H1 (cell line): Measurements from ENCODE around the gene PIK3CA. TPM values are rescaled to one million over a fixed set of nuclear protein-coding genes. Genes with fewer than 3 reads are reported as not detected.
A peak's percentile ranks its signal among the peaks of the same experiment; 100 is the strongest.

Experiments
- CTCF ChIA-PET: fragments of 300-600 bp; sonication (Branson Sonifier 250); formaldehyde crosslinking; loops from one replicate; lab custom pipeline; 2021; ENCODE audit not compliant: partially characterized antibody; lab: Charles Lee
- POLR2A ChIA-PET: fragments of 300-600 bp; sonication (Branson Sonifier 250); formaldehyde crosslinking; loops from one replicate; lab custom pipeline; 2021; ENCODE audit warnings: inconsistent platforms; ENCODE audit not compliant: partially characterized antibody; lab: Charles Lee
- DNase-seq, 2 experiments: peaks; one replicate each; pipeline versions ENCODE4 v3.0.0 to v3.0.0-alpha.2; 2010 to 2022; ENCODE audit warnings: low spot score in 2 of 2, low read depth in 1 of 2, mixed read lengths in 1 of 2
- FAIRE-seq: peaks from 2 replicates; lab custom pipeline; 2011; peaks lifted over from hg19 to GRCh38; lab: Jason Lieb, UNC
- H2AFZ ChIP-seq: 2 replicates; pipeline ENCODE4 v1.8.1; 2012; ENCODE audit warnings: low read length, inconsistent platforms
- H2AK5ac ChIP-seq: 2 replicates; pipeline ENCODE4 v1.6.1; 2013; ENCODE audit warnings: low read depth, low read length
- H2BK120ac ChIP-seq: replicated peaks from 2 replicates; pipeline ENCODE3; 2013; ENCODE audit warnings: low read depth, low read length, inconsistent platforms
- H2BK12ac ChIP-seq: 2 replicates; pipeline ENCODE4 v1.6.1; 2013; ENCODE audit warnings: low read depth, low read length
- H2BK15ac ChIP-seq: 2 replicates; pipeline ENCODE4 v1.6.1; 2013; ENCODE audit warnings: low read length
- H2BK20ac ChIP-seq: 2 replicates; pipeline ENCODE4 v1.6.1; 2013; ENCODE audit warnings: low read length
- H2BK5ac ChIP-seq: 2 replicates; pipeline ENCODE4 v1.6.1; 2013; ENCODE audit warnings: low read depth, low read length
- H3K14ac ChIP-seq: 2 replicates; pipeline ENCODE4 v1.6.1; 2013; ENCODE audit warnings: inconsistent platforms; ENCODE audit not compliant: insufficient read length
- H3K18ac ChIP-seq: 2 replicates; pipeline ENCODE4 v1.6.1; 2013; ENCODE audit warnings: low read length; ENCODE audit errors: extremely low read depth
- H3K23ac ChIP-seq: 2 replicates; pipeline ENCODE4 v1.6.1; 2013; ENCODE audit warnings: inconsistent platforms; ENCODE audit not compliant: insufficient read length
- H3K23me2 ChIP-seq: 2 replicates; pipeline ENCODE4 v1.6.1; 2013; ENCODE audit warnings: low read depth, low read length
- H3K27ac ChIP-seq: 2 replicates; pipeline ENCODE4 v1.6.1; 2011; ENCODE audit warnings: low read depth, low read length, inconsistent platforms
- H3K27me3 ChIP-seq, 4 experiments: replicated peaks in 1 of 4; 1 replicate in 1 of 4; 2 replicates in 3 of 4; pipeline versions ENCODE4 v1.6.1 to v1.8.1; 2011 to 2013; ENCODE audit warnings: low read length in 3 of 4, mild to moderate bottlenecking in 3 of 4, inconsistent platforms in 2 of 4, mixed read lengths in 2 of 4, moderate library complexity in 1 of 4; ENCODE audit not compliant: control insufficient read depth in 3 of 4, insufficient read depth in 3 of 4; ENCODE audit errors: extremely low read depth in 1 of 4
- H3K36me3 ChIP-seq, 4 experiments: 2 replicates each; pipeline versions ENCODE4 v1.6.1 to v1.8.1; 2011 to 2013; ENCODE audit warnings: mild to moderate bottlenecking in 4 of 4, low read length in 3 of 4, moderate library complexity in 2 of 4, control low read depth in 1 of 4, inconsistent platforms in 1 of 4; ENCODE audit not compliant: insufficient read depth in 4 of 4, control insufficient read depth in 2 of 4
- H3K4ac ChIP-seq: replicated peaks from 2 replicates; pipeline ENCODE3; 2013; ENCODE audit warnings: low read length, low read depth, mixed read lengths, inconsistent platforms; ENCODE audit not compliant: insufficient read length
- H3K4me1 ChIP-seq, 4 experiments: replicated peaks in 1 of 4; 1 replicate in 1 of 4; 2 replicates in 3 of 4; pipeline versions ENCODE4 v1.6.1 to v1.8.1; 2011 to 2013; ENCODE audit warnings: low read length in 3 of 4, inconsistent platforms in 2 of 4, mixed read lengths in 1 of 4; ENCODE audit not compliant: insufficient read depth in 4 of 4, control insufficient read depth in 3 of 4
- H3K4me2 ChIP-seq, 2 experiments: 2 replicates each; pipeline versions ENCODE4 v1.6.1 to v1.8.1; 2011 to 2013; ENCODE audit warnings: low read depth in 2 of 2, low read length in 2 of 2, control low read depth in 1 of 2, inconsistent platforms in 1 of 2, mild to moderate bottlenecking in 1 of 2; ENCODE audit not compliant: insufficient read depth in 1 of 2
- H3K4me3 ChIP-seq, 4 experiments: fragments of 200-600, 300-600 bp in 1 of 4; sonication (generic), shearing (Covaris generic), sonication (Bioruptor Twin) in 1 of 4; 2 replicates each; pipeline versions ENCODE4 v1.5.1 to v1.8.1; 2011 to 2016; ENCODE audit warnings: low read length in 4 of 4, low read depth in 3 of 4, control low read depth in 2 of 4, inconsistent platforms in 2 of 4, mild to moderate bottlenecking in 2 of 4, mixed read lengths in 1 of 4, moderate library complexity in 1 of 4; ENCODE audit not compliant: insufficient read depth in 2 of 4; ENCODE audit errors: extremely low read depth in 1 of 4
- H3K56ac ChIP-seq: replicated peaks from 2 replicates; pipeline ENCODE3; 2013; ENCODE audit warnings: low read depth, mild to moderate bottlenecking, mixed read lengths, low read length, inconsistent platforms; ENCODE audit not compliant: insufficient read length
- H3K79me1 ChIP-seq: 2 replicates; pipeline ENCODE4 v1.6.1; 2013; ENCODE audit warnings: low read depth, low read length, control low read depth
- H3K79me2 ChIP-seq, 2 experiments: 2 replicates each; pipeline versions ENCODE4 v1.6.1 to v1.8.1; 2012 to 2013; ENCODE audit warnings: low read length in 2 of 2, mild to moderate bottlenecking in 2 of 2, inconsistent platforms in 1 of 2; ENCODE audit not compliant: insufficient read depth in 2 of 2, control insufficient read depth in 1 of 2
- H3K9ac ChIP-seq, 4 experiments: replicated peaks in 1 of 4; 1 replicate in 1 of 4; 2 replicates in 3 of 4; pipeline versions ENCODE4 v1.6.1 to v1.8.1; 2011 to 2013; ENCODE audit warnings: low read depth in 3 of 4, low read length in 3 of 4, control low read depth in 2 of 4, mild to moderate bottlenecking in 2 of 4, moderate library complexity in 2 of 4, inconsistent platforms in 1 of 4; ENCODE audit errors: extremely low read depth in 1 of 4
- H3K9me3 ChIP-seq, 2 experiments: 2 replicates each; pipeline versions ENCODE4 v1.6.1 to v1.8.1; 2012 to 2013; ENCODE audit warnings: mild to moderate bottlenecking in 2 of 2, moderate library complexity in 2 of 2, control low read depth in 1 of 2, inconsistent platforms in 1 of 2, low read depth in 1 of 2, low read length in 1 of 2, mixed read lengths in 1 of 2; ENCODE audit not compliant: insufficient read depth in 2 of 2
- H4K20me1 ChIP-seq, 2 experiments: replicated peaks in 1 of 2; 2 replicates each; pipeline versions ENCODE3 to v1.8.1; 2011 to 2013; ENCODE audit warnings: inconsistent platforms in 2 of 2, low read length in 2 of 2, mild to moderate bottlenecking in 1 of 2; ENCODE audit not compliant: insufficient read depth in 2 of 2, control insufficient read depth in 1 of 2
- H4K5ac ChIP-seq: 2 replicates; pipeline ENCODE4 v1.6.1; 2013; ENCODE audit warnings: low read length, low read depth, mixed read lengths, inconsistent platforms; ENCODE audit not compliant: insufficient read length
- H4K8ac ChIP-seq: 2 replicates; pipeline ENCODE4 v1.8.0; 2013; ENCODE audit warnings: mild to moderate bottlenecking, moderate library complexity, low read length, inconsistent platforms; ENCODE audit not compliant: insufficient read depth; ENCODE audit errors: extremely low read depth
- H4K91ac ChIP-seq: replicated peaks from 2 replicates; pipeline ENCODE3; 2013; ENCODE audit warnings: low read length, mixed read lengths, inconsistent platforms; ENCODE audit not compliant: insufficient read length
- ASH2L ChIP-seq: fragments of 200-600, 300-600 bp; sonication (generic); IDR thresholded peaks from one replicate; pipeline ENCODE4 v1.7.1; 2017; ENCODE audit warnings: low read length
- CBX5 ChIP-seq: fragments of 300-800, 300-1000 bp; sonication (generic); IDR thresholded peaks from 2 replicates; pipeline ENCODE4 v1.7.1; 2016; ENCODE audit warnings: antibody characterized with exemption, low read length, low read depth
- CHD1 ChIP-seq: IDR thresholded peaks from 2 replicates; pipeline ENCODE4 v1.6.1; 2012; ENCODE audit warnings: low read depth, low read length, improper control_type of control experiment
- CHD2 ChIP-seq: IDR thresholded peaks from 2 replicates; pipeline ENCODE4 v1.6.1; 2012; ENCODE audit warnings: low read length, improper control_type of control experiment
- HDAC6 ChIP-seq: IDR thresholded peaks from one replicate; pipeline ENCODE4 v1.7.1; 2012; ENCODE audit warnings: low read depth, mild to moderate bottlenecking, inconsistent platforms, low read length, moderate library complexity
- KDM4A ChIP-seq: IDR thresholded peaks from one replicate; pipeline ENCODE4 v1.7.1; 2012; ENCODE audit warnings: low read depth, mild to moderate bottlenecking, moderate library complexity, low read length, inconsistent platforms; ENCODE audit not compliant: severe bottlenecking
- MAX ChIP-seq: IDR thresholded peaks from 2 replicates; pipeline ENCODE4 v1.6.1; 2012; ENCODE audit warnings: inconsistent platforms
- PHF8 ChIP-seq: fragments of 200-600 bp; sonication (generic); conservative IDR thresholded peaks from 2 replicates; pipeline ENCODE4 v1.7.1; 2012; ENCODE audit warnings: low read depth, mild to moderate bottlenecking, inconsistent platforms, low read length, moderate library complexity
- POLR2A ChIP-seq, 2 experiments: IDR thresholded peaks; 1 replicate in 1 of 2; 2 replicates in 1 of 2; pipeline ENCODE4 v1.6.1; 2011; ENCODE audit warnings: low read depth in 2 of 2, low read length in 2 of 2, mild to moderate bottlenecking in 2 of 2; ENCODE audit errors: control extremely low read depth in 1 of 2
- TAF7 ChIP-seq: optimal IDR thresholded peaks from 2 replicates; pipeline ENCODE3; 2011; ENCODE audit warnings: low read depth, mild to moderate bottlenecking, inconsistent platforms, low read length, moderate library complexity, borderline replicate concordance
- TBP ChIP-seq: IDR thresholded peaks from 2 replicates; pipeline ENCODE4 v1.6.1; 2011; ENCODE audit warnings: low read depth, low read length, improper control_type of control experiment
- YY1 ChIP-seq: IDR thresholded peaks from 2 replicates; pipeline ENCODE4 v1.6.1; 2011; ENCODE audit warnings: low read depth, mild to moderate bottlenecking, low read length
- WGBS, 2 experiments: shearing (Covaris generic) in 1 of 2; methylation state at CpG; one replicate each; pipeline versions ENCODE4 v1.1.6 to v1.1.7; 2013 to 2015; ENCODE audit warnings: low lambda C conversion rate in 2 of 2, mixed read lengths in 2 of 2, inconsistent platforms in 1 of 2, low coverage in 1 of 2, missing lambda C conversion rate in 1 of 2; ENCODE audit not compliant: insufficient replicate concordance in 2 of 2, insufficient coverage in 1 of 2, insufficient read length in 1 of 2; ENCODE audit errors: extremely low coverage in 1 of 2, missing lambda C conversion rate in 1 of 2; 5-methylcytosine and 5-hydroxymethylcytosine counted together
- polyA plus RNA-seq, 7 experiments: library from polyadenylated mRNA; depleted of rRNA in 3 of 7; stranded (reverse) in 5 of 7; unstranded in 2 of 7; fragments of >200 nt in 5 of 7; fragments of 200-250 nt in 2 of 7; gene quantifications; 1 replicate in 5 of 7; 2 replicates in 1 of 7; 4 replicates in 1 of 7; pipeline versions ENCODE4 v1.2.1 to v1.2.3, GENCODE V29; 2011 to 2013; ENCODE audit warnings: missing spikeins in 2 of 7, mixed read lengths in 2 of 7
- total RNA-seq: library from RNA; stranded (reverse); fragmentation: NEBNext Ultra II Directional; extraction: Animal tissue kit (Norgen Biotek cat#: 25700); gene quantifications from 2 replicates; pipeline ENCODE4 v1.2.1, GENCODE V29; 2021

PIK3CA gene
- total and polyA plus RNA-seq, 2 of the 8 experiments (the other 6 are each of a cell fraction or from before 2014, with no cell fraction given): 1.6 to 11.3 TPM

DNA sequence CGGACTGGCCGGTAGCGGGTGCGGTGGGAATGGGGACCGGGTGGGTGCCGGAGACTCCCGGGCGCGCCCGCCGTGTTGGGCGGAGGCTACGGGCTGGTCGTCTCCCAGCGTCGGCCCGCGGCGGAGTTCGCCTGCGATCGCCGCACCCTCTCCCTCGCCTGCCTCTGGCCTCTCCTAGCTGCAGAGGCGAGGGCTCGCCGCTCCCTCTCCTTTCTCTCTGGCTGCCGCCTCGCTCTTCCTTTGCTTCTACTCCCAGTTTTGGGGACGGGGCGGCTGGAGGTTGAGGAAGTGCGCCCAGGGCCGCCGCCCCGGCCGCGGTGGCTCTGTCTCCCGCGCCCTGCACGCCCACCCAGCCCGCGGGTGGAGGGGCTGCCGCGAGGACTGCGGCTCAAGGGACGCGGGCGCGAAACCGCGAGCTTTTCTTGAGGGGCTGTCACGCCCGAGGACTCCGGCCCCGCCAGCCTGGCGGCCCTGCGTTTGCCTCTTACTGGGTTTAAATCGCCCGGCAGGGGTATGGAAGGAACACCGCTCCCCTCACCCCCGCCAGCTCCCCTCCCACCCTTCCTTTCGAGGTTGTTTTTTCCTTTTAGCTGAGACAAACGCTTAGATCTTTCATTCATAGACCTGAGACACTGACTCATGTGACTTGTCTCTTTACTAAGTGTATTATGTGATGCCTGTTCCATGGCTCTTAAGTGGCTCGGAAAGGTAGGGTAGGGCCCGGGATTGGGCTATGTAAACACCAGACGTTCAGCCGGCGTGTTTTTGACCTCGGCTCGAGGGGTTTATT, 654 bp downstream of the PIK3CA start:
- H3K36me3 ChIP-seq: no peaks in the 10 kb centered on the region
- H2BK12ac ChIP-seq: no peak overlapping the region
- H3K9me3 ChIP-seq: no peaks in the 10 kb centered on the region
- H3K56ac ChIP-seq: peak overlapping the region; percentile 40
- H3K4me1 ChIP-seq: no peaks in the 10 kb centered on the region
- H3K27ac ChIP-seq: peak overlapping the region; percentile 74; the same call in 1 of the 2 replicates
- WGBS, 2 experiments: 1% methylated on average over 43 of the region's 70 CpGs; no CpG with 5 or more reads in 1 of the 2 experiments
- POLR2A ChIA-PET: interaction anchor here (1.2 to 1.9 kb wide), 4 partner anchors 10 to 73 kb away, joined by 3 to 9 read pairs (median 4); no protein-coding TSS in a partner anchor
- DNase-seq (peak in 1 of 2 experiments; percentile 70), FAIRE-seq (no peak)
- peaks cover 5% of the 10 kb centered on the region for H3K23me2 ChIP-seq
- CTCF ChIA-PET: interaction anchor here (0.6 to 5.2 kb wide), 7 partner anchors 12 to 171 kb away, joined by 3 to 30 read pairs (median 4); no protein-coding TSS in a partner anchor
- H2BK5ac ChIP-seq: peak overlapping the region; percentile 82; the same call in 1 of the 2 replicates
- peak overlapping the region; percentile 76 to 85 (median 81) for H3K9ac ChIP-seq
- H2BK20ac ChIP-seq: no peak overlapping the region
- H2AFZ ChIP-seq: no peak overlapping the region; the same call in 1 of the 2 replicates
- H3K79me1 ChIP-seq: peaks cover 3% of the 10 kb centered on the region
- peak overlapping the region; percentile 89 to 94 (median 92) for H3K4me3 ChIP-seq
- no peak overlapping the region for H3K4ac ChIP-seq
- H4K8ac ChIP-seq: peak overlapping the region; percentile 91; the same call in 1 of the 2 replicates
- no peaks in the 10 kb centered on the region for H3K27me3 ChIP-seq
- H4K5ac ChIP-seq: peak overlapping the region; percentile 62
- no peak overlapping the region for H3K23ac ChIP-seq
- no peaks in the 10 kb centered on the region for H4K20me1 ChIP-seq
- no peak overlapping the region; the same call in 1 of the 2 replicates for H3K18ac ChIP-seq
- no peak overlapping the region for H2BK15ac ChIP-seq
- peaks cover 3 to 48% of the 10 kb centered on the region in 2 experiments for H3K79me2 ChIP-seq
- no peak overlapping the region for H3K14ac ChIP-seq
- no peak overlapping the region for H2BK120ac ChIP-seq
- H4K91ac ChIP-seq: peak overlapping the region; percentile 72
- H2AK5ac ChIP-seq: no peak overlapping the region
- H3K4me2 ChIP-seq: peak overlapping the region; percentile 62 to 77
- TF ChIP-seq TAF7: no peak
- TF ChIP-seq POLR2A (IDR thresholded peaks at IDR 0.05; ENCODE audit: control extremely low read depth in 1 of 2, low read depth in 2 of 2, low read length in 2 of 2): 0 out of 3 replicates have a peak, but pooled peaks of 1 of the 2 experiments have one; percentile 33
- TF ChIP-seq YY1: no peak
- no peak for TF ChIP-seq CHD1
- TF ChIP-seq KDM4A: peak; percentile 84
- TF ChIP-seq PHF8: peak; percentile 54; the same call in 1 of the 2 replicates
- TF ChIP-seq TBP: 0 out of 2 replicates have a peak, but pooled peaks have one; percentile 40
- TF ChIP-seq CBX5: no peak
- TF ChIP-seq MAX: no peak
- no peak for TF ChIP-seq CHD2
- no peak for TF ChIP-seq HDAC6
- peak; percentile 90 for TF ChIP-seq ASH2L
